SJSA1 (cell line): Measurements from ENCODE around the gene PLCB1. TPM values are rescaled to one million over a fixed set of nuclear protein-coding genes. Genes with fewer than 3 reads are reported as not detected.

Experiments used
- DNase-seq, 2 experiments: peaks; one replicate each; pipeline ENCODE4 v3.0.0-alpha.2; 2015 to 2020; ENCODE audit warnings: low spot score in 2 of 2, low read depth in 1 of 2
- H3K27ac ChIP-seq: fragments of 250-450 bp; sonication (Bioruptor Pico); 2 replicates; pipeline ENCODE4 v1.5.1; 2020; ENCODE audit warnings: mild to moderate bottlenecking, moderate library complexity
- H3K27me3 ChIP-seq: fragments of 250-450 bp; sonication (Bioruptor Pico); replicated peaks from 2 replicates; pipeline ENCODE4 v1.5.1; 2020; ENCODE audit warnings: mild to moderate bottlenecking, moderate library complexity
- H3K36me3 ChIP-seq: fragments of 250-450 bp; sonication (Bioruptor Pico); 2 replicates; pipeline ENCODE4 v1.5.1; 2020; ENCODE audit warnings: mild to moderate bottlenecking
- H3K4me1 ChIP-seq: fragments of 250-450 bp; sonication (Bioruptor Pico); replicated peaks from 2 replicates; pipeline ENCODE4 v1.6.1; 2021; ENCODE audit warnings: mild to moderate bottlenecking
- H3K4me3 ChIP-seq: fragments of 250-450 bp; sonication (Bioruptor Pico); 2 replicates; pipeline ENCODE4 v1.5.1; 2020; ENCODE audit warnings: mild to moderate bottlenecking
- H3K9me3 ChIP-seq: fragments of 250-450 bp; sonication (Bioruptor Pico); replicated peaks from 2 replicates; pipeline ENCODE4 v1.5.1; 2020; ENCODE audit warnings: mild to moderate bottlenecking
- total RNA-seq: library from RNA; depleted of rRNA; stranded (reverse); fragments of >200 nt; shearing (Covaris generic); gene quantifications from 2 replicates; pipeline ENCODE4 v1.2.3, GENCODE V29; 2014

PLCB1 gene
- total RNA-seq, 1 experiment from 2014 or later = 10.0 TPM

- no peaks in the 10 kb centered on the region for H3K4me1 ChIP-seq
- no peaks in the 10 kb centered on the region for H3K36me3 ChIP-seq
- no peaks in the 10 kb centered on the region for H3K9me3 ChIP-seq
- DNase-seq = no peak
- no peaks in the 10 kb centered on the region for H3K27me3 ChIP-seq
- no peak overlapping the region for H3K27ac ChIP-seq
- no peak overlapping the region for H3K4me3 ChIP-seq
Measured at GRCh38 chr20:8390500-8390899, 258.4 kb downstream of the PLCB1 start.

- DNase-seq = no peak
- no peaks in the 10 kb centered on the region for H3K36me3 ChIP-seq
- H3K27ac ChIP-seq = no peak overlapping the region
- H3K27me3 ChIP-seq = no peaks in the 10 kb centered on the region
- no peaks in the 10 kb centered on the region for H3K4me1 ChIP-seq
- H3K9me3 ChIP-seq = no peaks in the 10 kb centered on the region
- H3K4me3 ChIP-seq = no peak overlapping the region
Measured at GRCh38 chr20:8393381-8393780, 261.3 kb downstream of the PLCB1 start.

GRCh38 chr20:8394308-8394945 lies 262.4 kb downstream of the PLCB1 start:
- H3K36me3 ChIP-seq = no peaks in the 10 kb centered on the region
- H3K4me1 ChIP-seq = no peaks in the 10 kb centered on the region
- H3K27ac ChIP-seq = no peak overlapping the region
- DNase-seq = no peak
- no peak overlapping the region for H3K4me3 ChIP-seq
- no peaks in the 10 kb centered on the region for H3K27me3 ChIP-seq
- H3K9me3 ChIP-seq = no peaks in the 10 kb centered on the region

DNA sequence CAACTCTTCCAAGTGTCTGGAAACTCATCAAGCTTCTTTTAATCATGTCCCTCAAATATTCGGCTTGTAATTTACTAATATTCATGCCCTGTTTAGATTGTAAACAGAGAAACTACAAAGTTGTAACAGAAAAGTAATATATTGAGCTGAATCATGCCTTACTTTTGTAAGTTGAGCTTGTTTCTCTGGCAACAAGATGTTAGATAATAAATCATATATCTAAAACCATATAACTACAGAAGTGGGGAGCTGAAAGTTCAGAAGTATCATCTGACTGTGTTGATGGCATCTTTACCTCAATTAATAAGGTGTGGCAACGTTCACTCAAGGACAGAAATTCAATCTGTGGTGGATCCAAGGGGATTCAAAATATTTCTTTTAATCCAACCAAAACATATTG lies 263.9 kb downstream of the PLCB1 start:
- Histone ChIP-seq H3K9me3 (no peaks in the 10 kb centered on the region), H3K27me3 (no peaks in the 10 kb centered on the region), H3K27ac (no peak overlapping the region), H3K4me1 (no peaks in the 10 kb centered on the region), H3K36me3 (no peaks in the 10 kb centered on the region), H3K4me3 (no peak overlapping the region)
- no peak for DNase-seq

GRCh38 chr20:8398263-8399051 lies 266.4 kb downstream of the PLCB1 start:
- Histone ChIP-seq H3K27me3 (no peaks in the 10 kb centered on the region), H3K4me1 (no peaks in the 10 kb centered on the region), H3K4me3 (no peak overlapping the region), H3K27ac (no peak overlapping the region), H3K36me3 (no peaks in the 10 kb centered on the region), H3K9me3 (no peaks in the 10 kb centered on the region)
- no peak for DNase-seq

GRCh38 chr20:8399947-8400346 lies 267.9 kb downstream of the PLCB1 start:
- Histone ChIP-seq H3K4me3 (no peak overlapping the region), H3K4me1 (no peaks in the 10 kb centered on the region), H3K36me3 (no peaks in the 10 kb centered on the region), H3K27me3 (no peaks in the 10 kb centered on the region), H3K9me3 (no peaks in the 10 kb centered on the region), H3K27ac (no peak overlapping the region)
- no peak for DNase-seq

- Histone ChIP-seq H3K4me1 (no peaks in the 10 kb centered on the region), H3K9me3 (no peaks in the 10 kb centered on the region), H3K36me3 (no peaks in the 10 kb centered on the region), H3K27me3 (no peaks in the 10 kb centered on the region), H3K27ac (no peak overlapping the region), H3K4me3 (no peak overlapping the region)
- DNase-seq = no peak
Measured at GRCh38 chr20:8400486-8400885, 268.4 kb downstream of the PLCB1 start.

GRCh38 chr20:8401556-8401955 lies 269.5 kb downstream of the PLCB1 start:
- no peak overlapping the region for H3K27ac ChIP-seq
- no peak overlapping the region for H3K4me3 ChIP-seq
- no peaks in the 10 kb centered on the region for H3K9me3 ChIP-seq
- no peaks in the 10 kb centered on the region for H3K4me1 ChIP-seq
- H3K27me3 ChIP-seq = no peaks in the 10 kb centered on the region
- no peaks in the 10 kb centered on the region for H3K36me3 ChIP-seq
- DNase-seq = no peak

DNA sequence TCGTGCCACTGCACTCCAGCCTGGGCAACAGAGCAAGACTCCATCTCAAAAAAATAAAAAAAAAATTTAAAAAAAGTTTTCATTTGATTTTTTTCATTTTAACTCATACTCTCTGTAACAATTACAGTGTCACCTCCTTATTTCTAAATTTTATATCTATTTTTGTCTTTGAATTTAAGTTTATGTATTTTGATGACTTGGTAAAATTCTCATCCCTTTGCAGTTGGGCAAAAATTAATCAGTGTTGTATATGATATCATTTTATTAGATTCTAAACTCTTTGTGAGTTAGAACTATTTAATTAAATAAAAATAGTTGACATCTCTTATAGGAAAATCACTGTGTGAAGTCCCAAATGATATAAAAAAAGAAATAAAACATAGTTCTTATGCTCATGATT lies 270.7 kb downstream of the PLCB1 start:
- Histone ChIP-seq H3K36me3 (no peaks in the 10 kb centered on the region), H3K4me1 (no peaks in the 10 kb centered on the region), H3K9me3 (no peaks in the 10 kb centered on the region), H3K4me3 (no peak overlapping the region), H3K27ac (no peak overlapping the region), H3K27me3 (no peaks in the 10 kb centered on the region)
- no peak for DNase-seq

GRCh38 chr20:8404912-8405635 lies 273.0 kb downstream of the PLCB1 start:
- no peaks in the 10 kb centered on the region for H3K27me3 ChIP-seq
- DNase-seq = no peak
- H3K27ac ChIP-seq = no peak overlapping the region
- H3K4me1 ChIP-seq = no peaks in the 10 kb centered on the region
- H3K9me3 ChIP-seq = no peaks in the 10 kb centered on the region
- H3K4me3 ChIP-seq = no peak overlapping the region
- H3K36me3 ChIP-seq = no peaks in the 10 kb centered on the region

GRCh38 chr20:8406391-8406790 lies 274.3 kb downstream of the PLCB1 start:
- no peak overlapping the region for H3K27ac ChIP-seq
- H3K27me3 ChIP-seq = no peaks in the 10 kb centered on the region
- no peak for DNase-seq

GRCh38 chr20:8408587-8409307 lies 276.7 kb downstream of the PLCB1 start:
- H3K27ac ChIP-seq = no peak overlapping the region
- no peak for DNase-seq
- H3K4me3 ChIP-seq = no peak overlapping the region
- H3K9me3 ChIP-seq = no peaks in the 10 kb centered on the region
- no peaks in the 10 kb centered on the region for H3K27me3 ChIP-seq
- H3K36me3 ChIP-seq = no peaks in the 10 kb centered on the region
- H3K4me1 ChIP-seq = no peaks in the 10 kb centered on the region

More at GRCh38 chr20:8406391-8406790, 274.3 kb downstream of the PLCB1 start:
- H3K4me3 ChIP-seq = no peak overlapping the region
- no peaks in the 10 kb centered on the region for H3K36me3 ChIP-seq
- no peaks in the 10 kb centered on the region for H3K9me3 ChIP-seq
- H3K4me1 ChIP-seq = no peaks in the 10 kb centered on the region

DNA sequence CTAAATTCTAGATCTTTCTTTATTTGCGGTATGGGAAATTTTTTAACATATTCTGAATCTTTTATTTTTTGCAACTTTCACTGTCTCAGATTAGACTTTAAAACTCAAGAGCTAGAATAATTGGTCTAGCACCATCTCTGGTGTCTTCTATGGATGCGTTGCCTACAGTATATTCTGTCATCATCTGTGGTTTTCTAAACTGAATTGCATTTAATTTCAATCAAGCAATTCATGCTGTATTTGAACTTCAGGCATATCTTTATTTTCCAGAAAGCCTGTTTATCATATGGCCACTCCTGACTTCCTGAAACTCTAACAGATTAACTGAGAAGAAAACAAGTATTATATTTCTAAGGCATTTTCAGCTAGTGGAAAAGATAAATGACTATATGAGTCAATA lies 281.6 kb downstream of the PLCB1 start:
- DNase-seq = no peak
- Histone ChIP-seq H3K27me3 (no peaks in the 10 kb centered on the region), H3K27ac (no peak overlapping the region), H3K36me3 (no peaks in the 10 kb centered on the region), H3K4me3 (no peak overlapping the region), H3K9me3 (no peaks in the 10 kb centered on the region), H3K4me1 (peaks cover 8% of the 10 kb centered on the region)
